ENCODE results near the gene TYW1.
A peak's percentile ranks its signal among the peaks of the same experiment; 100 is the strongest.
"Not testable (repeated sequence)": the region's sequence is repeated elsewhere in the genome, so short reads cannot be mapped to it uniquely, and the experiment has no call there.

Gene TYW1, protein sequence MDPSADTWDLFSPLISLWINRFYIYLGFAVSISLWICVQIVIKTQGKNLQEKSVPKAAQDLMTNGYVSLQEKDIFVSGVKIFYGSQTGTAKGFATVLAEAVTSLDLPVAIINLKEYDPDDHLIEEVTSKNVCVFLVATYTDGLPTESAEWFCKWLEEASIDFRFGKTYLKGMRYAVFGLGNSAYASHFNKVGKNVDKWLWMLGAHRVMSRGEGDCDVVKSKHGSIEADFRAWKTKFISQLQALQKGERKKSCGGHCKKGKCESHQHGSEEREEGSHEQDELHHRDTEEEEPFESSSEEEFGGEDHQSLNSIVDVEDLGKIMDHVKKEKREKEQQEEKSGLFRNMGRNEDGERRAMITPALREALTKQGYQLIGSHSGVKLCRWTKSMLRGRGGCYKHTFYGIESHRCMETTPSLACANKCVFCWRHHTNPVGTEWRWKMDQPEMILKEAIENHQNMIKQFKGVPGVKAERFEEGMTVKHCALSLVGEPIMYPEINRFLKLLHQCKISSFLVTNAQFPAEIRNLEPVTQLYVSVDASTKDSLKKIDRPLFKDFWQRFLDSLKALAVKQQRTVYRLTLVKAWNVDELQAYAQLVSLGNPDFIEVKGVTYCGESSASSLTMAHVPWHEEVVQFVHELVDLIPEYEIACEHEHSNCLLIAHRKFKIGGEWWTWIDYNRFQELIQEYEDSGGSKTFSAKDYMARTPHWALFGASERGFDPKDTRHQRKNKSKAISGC

DNA sequence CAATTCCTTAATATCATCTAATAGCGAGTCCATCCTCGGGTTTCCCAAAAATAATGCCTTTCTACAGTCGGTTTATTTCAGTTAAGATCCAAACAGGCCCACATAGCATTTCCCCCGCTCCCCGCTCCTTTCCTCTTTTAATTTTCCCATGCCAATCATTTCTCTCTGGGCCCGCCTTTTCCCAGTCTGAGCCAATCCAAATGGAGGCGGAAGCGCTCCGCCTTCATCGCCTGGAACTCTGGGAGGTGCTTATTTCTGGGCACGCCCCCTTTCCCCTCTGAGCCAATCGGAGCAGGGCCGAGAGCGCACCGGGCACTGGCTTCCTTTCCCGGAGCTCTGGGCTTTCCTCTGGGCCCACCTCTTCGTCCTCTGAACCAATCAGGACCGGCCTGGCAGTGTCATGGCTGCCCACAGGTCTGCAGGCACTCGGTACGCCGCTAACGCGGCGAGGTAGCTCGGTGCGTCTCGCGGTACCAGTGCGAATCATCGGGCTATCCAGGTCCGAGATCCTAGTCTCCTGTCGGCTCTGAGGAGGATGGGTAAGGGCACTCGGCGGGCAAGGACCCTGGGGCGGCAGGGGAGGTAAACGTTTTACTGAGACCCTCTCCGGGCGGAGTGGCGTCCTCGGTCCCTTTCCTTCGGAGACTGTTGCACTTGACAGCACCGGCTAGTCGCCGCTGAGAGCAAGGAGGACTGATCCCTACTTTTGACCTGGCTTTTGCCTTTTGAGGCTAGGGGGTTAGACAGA, at the start of gene TYW1:
TSS of gene TYW1 (plus strand) at position 390 of the 748 bp plus-strand sequence. CDS start at position 536, 146 bp downstream.
- peak; percentile 97 for DNase-seq

DNA sequence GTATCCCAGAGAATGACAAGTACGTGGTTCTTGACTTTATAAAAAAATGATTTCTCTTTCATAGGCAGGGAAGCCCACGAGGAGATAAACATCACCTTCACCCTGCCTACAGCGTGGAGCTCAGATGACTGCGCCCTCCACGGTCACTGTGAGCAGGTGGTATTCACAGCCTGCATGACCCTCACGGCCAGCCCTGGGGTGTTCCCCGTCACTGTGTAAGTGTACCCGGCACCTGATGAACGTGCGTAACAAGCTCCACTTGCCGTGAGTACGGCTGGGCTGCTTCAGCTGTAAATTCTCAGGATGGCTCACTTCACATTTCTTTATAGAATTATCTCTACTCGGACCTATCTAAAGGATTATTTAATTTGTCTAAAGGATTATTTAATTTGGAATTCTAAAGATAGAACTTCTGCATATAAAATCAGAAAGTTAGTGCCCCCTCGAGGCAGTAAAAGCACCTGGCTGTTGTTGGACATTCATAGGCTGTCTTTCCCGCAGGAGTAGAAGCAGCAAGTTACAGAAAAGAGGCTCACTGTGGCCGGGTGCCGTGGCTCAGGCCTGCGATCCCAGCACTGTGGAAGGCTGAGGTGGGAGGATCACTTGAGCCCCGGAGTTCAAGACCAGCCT, 48.0 kb upstream of the TYW1 start:
- no peak for DNase-seq

DNA sequence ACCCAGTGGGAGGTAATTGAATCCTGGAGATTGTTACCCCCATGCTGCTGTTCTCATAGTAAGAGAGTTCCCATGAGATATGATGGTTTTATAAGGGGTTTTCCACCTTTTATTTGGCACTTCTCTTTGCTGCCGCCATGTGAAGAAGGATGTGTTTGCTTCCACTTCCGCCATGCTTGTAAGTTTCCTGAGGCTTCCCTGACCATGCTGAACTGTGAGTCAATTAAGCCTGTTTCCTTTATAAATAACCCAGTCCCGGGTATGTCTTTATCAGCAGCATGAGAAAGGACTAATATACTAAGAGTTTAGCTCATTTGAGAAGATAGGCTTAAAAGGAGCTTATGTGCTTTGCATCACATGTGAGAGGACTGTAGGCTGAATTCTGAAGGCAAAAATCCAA, 46.3 kb upstream of the TYW1 start:
- no peak for DNase-seq

DNA sequence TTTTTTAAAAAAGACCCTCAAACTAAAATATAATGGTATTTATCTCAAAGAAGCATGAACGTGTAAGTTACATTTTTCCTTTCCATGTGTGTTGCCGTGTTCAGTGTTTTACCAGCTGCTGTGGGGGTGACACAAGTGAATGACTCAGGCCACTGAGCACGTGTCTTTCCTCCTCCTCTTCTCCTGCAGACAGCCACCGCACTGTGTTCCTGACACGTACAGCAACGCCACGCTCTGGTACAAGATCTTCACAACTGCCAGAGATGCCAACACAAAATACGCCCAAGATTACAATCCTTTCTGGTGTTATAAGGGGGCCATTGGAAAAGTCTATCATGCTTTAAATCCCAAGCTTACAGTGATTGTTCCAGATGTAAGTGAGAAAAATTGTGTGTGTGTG, 45.9 kb upstream of the TYW1 start:
- no peak for DNase-seq

DNA sequence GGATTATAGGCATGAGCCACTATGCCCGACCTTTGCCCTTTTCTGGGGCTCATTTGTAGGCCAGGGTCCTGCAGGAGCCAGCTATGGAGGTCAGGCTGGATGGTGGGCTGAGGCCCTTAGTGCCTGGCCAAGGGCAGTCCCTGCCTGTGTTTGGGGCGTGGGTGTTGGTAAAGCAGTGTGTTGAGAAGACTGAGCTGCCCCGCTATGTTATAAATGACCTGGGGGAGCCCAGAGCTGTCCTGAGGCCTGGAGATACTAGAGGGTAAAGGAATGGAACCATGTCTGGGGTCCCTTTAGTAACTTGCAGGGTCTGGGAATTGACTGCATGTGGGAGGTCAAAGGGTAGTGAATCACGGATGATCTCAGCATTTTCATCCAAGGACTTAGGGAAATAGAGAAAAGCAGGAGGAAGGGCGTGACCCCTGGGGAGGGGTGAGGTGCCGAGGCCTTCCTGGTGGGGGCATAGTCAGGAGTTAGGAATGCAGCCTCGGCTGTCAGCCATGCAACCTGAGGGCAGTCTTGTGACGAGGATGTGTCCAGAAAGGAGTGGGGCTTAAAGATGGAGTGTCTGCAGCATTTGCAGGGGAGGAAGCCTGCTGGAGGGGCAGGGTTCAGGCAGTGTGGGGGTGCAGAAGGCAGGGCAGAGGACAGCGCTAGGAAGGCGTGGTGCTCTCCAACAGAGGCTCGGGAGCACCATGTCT, 44.1 kb upstream of the TYW1 start:
- DNase-seq = no peak

DNA sequence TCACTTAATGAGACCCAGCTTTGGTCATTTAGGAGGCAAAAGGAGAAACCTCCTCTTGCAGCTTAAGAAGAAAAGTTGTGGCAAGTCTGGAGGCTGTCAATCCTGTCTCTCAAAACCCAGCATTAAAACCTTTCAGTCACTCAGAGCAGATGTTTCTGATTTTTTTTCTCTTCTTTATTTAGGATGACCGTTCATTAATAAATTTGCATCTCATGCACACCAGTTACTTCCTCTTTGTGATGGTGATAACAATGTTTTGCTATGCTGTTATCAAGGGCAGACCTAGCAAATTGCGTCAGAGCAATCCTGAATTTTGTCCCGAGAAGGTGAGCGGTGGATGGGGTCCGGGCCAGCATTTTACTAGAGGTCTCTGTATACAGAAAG, 43.6 kb upstream of the TYW1 start:
- no peak for DNase-seq

DNA sequence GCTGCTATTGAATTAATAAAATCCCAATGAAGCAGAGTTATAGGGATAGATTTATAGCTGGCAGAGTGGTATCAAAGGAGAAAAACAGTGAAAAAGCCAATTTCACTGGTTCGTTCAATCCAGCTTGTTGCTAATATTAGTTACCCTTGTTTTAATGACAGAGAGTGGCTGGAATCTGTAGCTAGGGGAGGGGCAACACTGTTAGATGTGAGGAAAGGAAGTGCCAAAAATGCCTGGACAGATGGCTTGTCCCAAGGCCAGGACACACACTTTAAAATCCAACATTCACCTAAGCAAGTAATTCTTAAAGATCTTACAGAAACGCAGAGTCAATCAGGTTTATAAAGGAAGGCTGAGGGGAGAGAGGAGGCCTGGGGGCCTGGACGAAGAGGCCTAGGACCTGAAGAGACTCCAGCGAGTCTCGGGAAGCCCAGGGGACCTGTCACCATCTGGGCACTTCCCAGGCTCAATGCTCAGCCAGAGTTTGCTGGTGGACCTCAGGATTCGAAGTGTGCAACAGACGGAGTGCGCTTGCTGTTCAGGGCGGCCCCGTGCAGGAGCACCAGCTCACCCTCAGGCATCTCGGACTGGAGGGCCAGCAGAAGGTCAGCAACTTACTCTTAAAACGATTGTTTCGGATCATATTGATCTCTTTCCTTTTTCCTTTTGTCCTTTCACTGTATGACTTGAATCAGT, 38.9 kb upstream of the TYW1 start:
- no peak for DNase-seq

DNA sequence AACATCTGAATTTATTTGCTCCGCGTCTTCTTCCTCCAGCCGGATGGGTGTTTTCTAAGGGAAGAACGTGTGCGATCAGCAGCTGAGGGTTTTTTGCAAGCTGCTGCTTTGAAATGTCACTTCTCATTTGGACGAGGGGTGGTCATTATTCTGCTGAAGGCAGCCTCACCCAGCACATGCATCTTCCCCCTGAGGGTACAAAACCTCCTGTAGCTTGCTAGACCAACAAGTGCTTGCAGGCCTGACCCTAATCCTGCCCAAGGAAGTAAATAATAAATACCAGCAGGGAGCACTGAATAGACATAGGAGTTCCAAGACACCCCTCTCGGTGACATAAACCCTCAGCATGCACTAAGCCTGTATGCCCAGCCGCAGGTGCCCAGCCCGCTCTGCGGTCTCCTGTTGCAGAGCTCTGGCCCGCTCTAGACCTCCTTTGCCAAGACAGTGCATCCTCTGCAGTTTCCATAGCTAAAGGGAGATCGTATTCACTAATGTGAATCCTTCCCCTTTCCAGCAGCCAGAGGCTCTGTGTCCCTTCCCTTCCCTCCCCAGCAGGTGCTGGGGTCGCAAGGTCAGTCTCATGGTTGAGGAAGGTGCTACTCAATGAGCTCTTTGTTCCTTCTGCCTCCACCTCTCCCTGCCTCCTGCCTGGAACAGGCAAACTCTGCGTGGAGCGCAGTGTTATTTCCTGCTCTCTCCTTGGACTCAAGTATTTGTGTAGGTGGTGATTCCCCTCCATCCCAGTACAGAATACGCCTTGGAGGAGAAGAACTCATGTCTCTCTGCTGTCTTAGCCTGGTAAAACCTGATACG, 37.9 kb upstream of the TYW1 start:
- no peak for DNase-seq

DNA sequence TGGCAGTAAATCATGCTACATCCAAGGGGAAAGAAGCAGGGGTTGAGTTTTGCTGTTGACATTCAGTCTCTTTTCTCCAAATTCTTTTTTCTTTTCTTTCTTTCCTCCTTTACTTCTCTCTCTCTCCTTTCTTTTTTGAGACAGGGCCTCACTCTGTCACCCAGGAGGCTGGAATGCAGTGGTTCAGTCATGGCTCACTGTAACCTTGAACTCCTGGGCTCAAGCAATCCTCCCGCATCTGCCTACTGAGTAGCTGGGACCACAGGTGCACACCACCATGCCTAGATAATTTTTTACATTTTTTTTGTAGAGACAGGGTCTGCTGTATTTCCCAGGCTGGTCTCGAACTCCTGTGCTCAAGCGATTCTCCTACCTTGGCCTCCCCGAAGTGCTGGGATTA, 36.4 kb upstream of the TYW1 start:
- no peak for DNase-seq

DNA sequence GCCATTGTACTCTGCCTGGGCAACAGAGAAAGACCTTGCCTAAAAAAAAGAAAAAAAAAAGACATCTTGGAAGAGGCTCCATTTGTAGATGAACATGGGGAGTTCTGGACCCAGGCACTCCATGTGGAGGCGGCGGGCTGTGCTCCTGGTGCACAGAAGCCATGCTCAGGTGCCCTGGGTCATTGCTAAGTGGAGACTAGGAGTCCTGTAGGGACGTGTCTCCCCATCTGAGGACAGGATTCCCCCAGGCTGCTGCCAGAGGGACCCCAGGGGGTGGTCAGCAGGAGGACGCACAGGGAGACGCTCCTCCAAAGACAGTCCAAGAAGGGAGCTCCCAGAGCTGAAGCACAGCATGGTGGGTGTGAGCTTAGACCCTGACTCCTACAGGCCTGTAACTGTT, 35.5 kb upstream of the TYW1 start:
- no peak for DNase-seq

DNA sequence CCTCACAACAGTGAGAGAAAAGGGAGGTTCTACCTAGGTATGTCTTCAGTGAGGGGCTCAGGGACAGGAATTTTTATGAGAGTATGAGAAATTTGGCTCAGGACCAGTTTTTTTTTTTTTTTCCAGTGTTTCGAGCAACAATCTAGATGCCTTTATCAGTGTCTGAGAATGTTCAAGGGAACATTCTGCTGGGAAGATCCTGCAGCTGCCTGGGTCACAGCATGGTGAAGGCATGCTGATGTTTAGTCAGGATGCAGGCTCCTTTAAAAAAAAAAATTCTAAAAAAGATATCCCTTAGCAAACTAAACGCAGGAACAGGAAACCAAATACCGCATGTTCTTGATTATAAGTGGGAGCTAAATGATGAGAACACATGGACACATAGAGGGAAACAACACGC, 32.2 kb upstream of the TYW1 start:
- no peak for DNase-seq

DNA sequence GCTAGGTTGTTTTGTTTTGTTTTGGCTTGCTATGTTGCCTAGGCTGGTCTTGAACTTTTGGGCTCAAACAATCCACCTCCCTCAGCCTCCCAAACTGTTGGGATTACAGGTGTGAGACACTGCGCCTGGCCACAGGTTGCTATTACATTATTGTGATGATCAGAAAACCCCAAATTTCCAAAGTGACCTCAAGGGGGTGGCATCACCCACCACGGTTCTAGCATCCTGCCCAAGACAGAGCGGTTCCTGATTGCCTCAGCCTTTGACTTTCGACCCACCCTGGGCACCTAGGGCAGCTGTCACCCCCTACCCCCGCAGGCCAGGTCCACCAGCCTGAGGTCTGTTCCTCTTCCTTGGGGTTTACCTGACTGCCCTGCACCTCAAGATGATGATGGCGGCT, 29.6 kb upstream of the TYW1 start:
- no peak for DNase-seq

DNA sequence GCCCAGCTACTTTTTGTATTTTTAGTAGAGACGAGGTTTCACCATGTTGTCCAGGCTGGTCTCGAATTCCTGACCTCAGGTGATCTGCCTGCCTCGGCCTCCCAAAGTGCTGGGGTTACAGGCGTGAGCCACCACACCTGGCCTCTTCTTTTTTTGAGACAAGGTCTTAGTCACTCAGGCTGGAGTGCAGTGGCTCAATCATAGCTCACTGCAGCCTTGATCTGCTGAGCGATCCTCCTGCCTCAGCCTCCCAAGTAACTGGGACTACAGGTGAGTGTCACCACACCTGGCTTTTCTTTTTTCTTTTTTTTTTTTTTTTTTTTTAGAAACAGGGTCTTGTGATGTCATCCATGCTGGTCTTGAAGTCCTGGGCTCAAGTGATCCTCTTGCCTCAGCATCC, 27.6 kb upstream of the TYW1 start:
- DNase-seq = not testable (repeated sequence)

DNA sequence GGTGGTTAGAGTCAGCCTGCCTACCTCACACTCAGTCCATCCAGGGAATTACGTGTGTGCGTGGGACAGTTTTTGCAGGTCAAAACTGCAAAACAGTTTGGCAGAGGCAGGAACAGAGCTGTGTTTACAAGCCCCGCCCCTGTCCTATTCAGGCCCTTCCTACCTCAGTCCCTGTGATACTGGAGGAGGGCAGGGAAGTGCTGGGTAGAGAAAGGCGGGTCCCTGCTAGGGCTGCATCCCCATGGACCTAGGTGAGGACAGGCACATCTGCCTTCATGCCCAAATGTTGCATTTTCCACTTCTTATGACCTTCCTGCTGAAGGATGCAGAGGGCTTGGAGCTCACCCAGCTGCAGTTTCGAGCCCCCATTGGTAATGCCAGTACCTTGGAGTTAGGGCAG, 26.3 kb upstream of the TYW1 start:
- DNase-seq = no peak

DNA sequence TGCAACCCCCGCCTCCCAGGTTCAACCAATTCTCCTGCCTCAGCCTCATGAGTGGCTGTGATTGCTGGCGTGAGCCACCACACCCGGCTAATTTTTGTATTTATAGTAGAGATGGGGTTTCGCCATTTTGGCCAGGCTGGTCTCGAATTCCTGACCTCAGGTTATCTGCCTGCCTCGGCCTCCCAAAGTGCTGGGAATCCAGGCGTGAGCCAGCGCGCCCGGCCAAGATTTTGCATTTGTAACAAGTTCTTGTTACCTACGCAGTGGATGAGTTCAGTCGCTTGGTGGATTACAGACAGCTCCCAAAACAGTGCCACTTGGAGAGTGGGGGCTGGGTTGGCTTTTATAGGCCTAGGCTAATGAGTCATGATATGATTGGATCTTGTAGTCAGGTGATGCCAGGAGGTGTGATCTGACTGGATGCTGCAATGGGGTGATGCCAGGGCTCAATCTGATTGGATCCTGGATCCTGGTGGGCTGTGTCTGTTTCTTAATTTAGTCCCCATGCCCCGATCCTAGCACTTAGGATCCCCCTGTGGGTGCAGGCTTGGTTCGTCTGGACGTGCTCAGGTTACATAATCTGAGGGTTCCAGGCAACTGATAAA, 21.5 kb upstream of the TYW1 start:
- no peak for DNase-seq

DNA sequence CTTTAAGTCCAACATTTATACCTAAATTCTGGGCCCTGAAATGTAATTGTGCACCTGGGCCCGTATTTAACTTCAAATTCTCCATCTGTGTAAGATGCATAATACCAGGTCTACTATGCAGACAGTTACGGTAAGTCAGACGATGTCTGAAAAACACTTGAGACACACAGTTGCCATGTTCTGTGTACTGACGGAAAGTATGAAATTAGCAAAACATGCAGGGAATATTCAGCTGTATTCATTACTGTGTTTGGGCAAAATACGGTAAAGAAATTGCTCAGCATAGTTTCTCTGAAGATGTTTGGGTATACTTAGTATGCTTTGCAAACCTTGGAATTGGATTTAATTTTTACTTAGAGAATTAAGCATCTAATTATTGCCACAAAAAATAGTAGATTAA, 18.3 kb upstream of the TYW1 start:
- DNase-seq = not testable (repeated sequence)

DNA sequence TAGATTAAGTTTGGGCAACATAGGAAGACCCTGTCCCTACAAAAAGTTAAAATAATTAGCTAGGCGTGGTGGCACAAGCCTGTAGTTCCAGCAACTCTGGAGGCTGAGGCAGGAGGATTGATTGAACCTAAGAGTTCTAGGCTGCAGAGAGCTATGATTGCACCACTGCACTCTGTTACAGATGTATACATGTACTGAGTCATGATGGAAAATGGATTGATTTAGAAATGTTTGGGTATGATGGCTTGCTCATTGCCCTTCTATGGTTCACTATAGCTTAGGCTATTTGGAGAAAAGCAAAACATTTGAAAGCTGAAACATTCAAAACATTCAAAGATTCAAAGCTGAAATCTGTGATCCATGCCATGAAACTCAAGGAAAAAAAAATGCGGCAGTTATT, 17.6 kb upstream of the TYW1 start:
- DNase-seq = not testable (repeated sequence)

DNA sequence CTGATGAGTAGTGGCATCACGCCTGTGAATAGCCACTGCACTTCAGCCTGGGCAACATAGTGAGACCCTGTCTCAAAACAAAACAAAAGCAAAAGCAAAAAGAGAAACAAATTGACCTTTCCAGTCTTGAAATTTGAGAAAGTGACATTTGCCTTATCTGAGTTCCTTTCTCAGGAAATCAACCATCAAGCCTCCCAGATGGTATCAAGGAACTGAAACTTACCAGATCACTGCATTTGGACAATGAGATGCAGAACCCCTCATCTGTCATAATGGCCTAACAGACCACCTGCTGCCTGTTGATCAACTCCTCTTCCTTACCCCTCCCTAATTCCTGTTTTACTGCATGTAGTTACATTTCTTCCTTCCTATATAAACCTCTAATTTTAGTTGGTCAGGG, 16.3 kb upstream of the TYW1 start:
- DNase-seq = not testable (repeated sequence)

DNA sequence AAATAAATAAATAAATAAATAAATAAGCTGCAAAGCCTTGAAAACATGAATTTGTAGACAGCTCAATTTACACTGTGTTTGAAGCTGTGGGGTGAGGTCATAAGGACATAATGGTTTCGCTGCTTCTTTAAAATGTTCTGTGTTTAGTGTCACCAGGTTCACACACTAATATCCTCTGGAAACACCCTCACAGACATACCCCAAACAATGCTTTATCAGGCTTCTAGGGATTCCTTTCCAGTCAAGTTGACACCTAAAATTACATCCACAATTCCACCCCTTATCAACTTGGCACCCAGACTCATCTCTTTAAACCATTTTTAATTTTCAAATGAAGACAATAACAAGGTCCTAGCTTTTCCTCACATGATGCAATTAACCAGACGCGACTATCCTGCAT, 7.1 kb upstream of the TYW1 start:
- DNase-seq = not testable (repeated sequence)

DNA sequence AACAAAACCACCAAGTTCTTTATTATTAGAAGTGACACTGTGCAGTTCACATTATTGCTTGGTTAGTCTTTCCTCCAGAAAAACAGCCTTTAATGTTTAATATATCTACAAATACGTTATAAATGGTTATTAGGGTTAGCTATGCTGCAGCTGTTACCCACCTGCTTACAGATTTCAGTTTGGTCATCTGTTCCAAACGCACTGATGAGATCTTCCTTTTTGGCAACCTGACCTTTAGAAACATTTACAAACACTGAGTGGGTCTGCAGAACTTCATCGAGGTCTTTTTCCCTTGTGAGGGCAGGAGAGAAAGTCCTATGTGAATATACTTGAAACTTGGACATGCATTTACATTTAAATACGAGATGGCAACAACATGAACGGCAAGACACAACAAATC, 2.6 kb upstream of the TYW1 start:
- DNase-seq = not testable (repeated sequence)

DNA sequence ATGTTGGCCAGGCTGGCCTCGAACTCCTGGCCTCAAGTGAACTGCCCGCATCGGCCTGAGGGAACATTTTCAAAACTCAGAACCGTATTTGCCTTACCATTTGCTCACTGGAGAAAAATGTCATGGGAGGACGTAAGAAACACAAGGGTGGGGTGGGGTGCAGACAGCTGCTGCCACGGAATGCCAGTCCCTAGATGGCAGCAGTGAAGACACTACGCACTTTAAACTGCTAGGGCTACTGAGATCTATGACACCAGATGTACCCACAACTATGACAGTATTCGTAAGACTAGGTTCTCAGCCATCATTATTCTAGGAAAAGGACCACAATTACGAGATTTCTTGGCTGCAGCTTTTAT, 2.0 kb upstream of the TYW1 start:
- DNase-seq = peak; percentile 29

Measured in stimulated activated CD4-positive, alpha-beta T cell treated with anti-CD3 and anti-CD28 coated beads, Interleukin-4, amount 100 ng/mL, for 1 hour (primary cell).